Activated CD4-positive, alpha-beta T cell treated with anti-CD3 and anti-CD28 coated beads, Interleukin-2, Interleukin-4, amounts not matched to agents 100 ng/mL and 50 ng/mL, durations not matched to agents 16 hours and 8 hours (primary cell): ENCODE results near the gene IPPK.

ENCODE experiments used
- DNase-seq: peaks from one replicate; pipeline ENCODE4 v3.0.0-alpha.2; 2020; ENCODE audit warnings: low spot score

IPPK gene

DNA sequence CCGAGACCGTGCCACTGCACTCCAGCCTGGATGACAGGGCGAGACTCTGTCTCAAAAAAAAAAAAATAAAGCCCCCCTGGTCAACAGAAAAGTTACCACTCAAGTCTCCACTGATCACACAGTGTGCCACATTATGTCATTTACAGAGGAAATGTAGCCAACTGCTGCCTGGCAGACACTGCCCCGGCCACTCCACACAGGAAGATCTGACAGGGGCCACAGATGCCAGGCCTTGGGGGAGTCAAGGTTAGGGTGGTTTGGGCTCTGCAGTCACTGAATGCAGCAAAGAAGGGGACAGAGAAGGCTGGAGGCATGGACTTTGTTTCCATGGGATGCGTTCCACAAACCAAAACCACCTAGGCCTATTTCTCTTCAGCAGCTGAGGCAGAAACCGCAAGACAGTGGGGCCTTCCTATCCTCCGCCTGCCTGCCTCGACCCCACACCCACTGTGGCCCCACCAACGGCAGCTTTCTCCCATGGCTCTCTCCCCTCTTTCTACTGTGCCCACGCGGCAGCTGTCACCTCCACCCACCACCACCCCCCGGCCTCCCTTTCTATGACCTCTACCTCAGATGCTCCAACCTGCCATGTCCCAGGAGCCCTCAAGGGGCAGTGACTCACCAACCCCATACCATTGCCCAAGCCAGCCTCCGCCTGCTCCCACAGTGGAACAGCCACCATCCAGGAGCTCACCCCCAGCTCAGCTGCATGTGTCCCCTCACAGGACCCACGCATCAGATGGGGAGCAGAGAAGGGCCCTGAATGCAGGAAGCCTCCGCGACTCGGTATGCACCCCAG is 12.4 kb downstream of the IPPK start:
- DNase-seq, result no peak

GRCh38 chr9:92656537-92656925 is 13.4 kb downstream of the IPPK start:
- no peak for DNase-seq

- no peak for DNase-seq
Measured at GRCh38 chr9:92655896-92656536, 13.9 kb downstream of the IPPK start.

- DNase-seq, result no peak
Measured at GRCh38 chr9:92655366-92655765, 14.6 kb downstream of the IPPK start.

- no peak for DNase-seq
Measured at GRCh38 chr9:92654481-92655301, 15.2 kb downstream of the IPPK start.

DNA sequence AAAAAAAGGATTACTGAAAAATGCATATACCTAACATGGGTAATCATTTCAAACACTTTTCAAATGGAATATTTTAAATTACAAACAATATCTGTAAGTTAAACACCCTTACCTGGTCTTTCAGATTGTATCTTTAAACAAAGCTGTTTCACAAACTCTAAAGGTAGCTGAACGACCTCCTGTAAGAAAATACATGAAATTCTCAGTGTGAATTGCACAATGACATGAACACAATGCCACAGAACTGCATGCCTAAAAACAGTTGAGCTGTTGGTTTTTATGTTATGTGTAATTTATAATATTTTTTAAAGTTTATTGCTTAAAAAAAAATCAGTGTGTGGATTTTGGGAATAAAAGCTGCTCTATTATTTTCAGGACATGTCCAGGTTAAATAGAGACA is 17.5 kb downstream of the IPPK start:
- no peak for DNase-seq

DNA sequence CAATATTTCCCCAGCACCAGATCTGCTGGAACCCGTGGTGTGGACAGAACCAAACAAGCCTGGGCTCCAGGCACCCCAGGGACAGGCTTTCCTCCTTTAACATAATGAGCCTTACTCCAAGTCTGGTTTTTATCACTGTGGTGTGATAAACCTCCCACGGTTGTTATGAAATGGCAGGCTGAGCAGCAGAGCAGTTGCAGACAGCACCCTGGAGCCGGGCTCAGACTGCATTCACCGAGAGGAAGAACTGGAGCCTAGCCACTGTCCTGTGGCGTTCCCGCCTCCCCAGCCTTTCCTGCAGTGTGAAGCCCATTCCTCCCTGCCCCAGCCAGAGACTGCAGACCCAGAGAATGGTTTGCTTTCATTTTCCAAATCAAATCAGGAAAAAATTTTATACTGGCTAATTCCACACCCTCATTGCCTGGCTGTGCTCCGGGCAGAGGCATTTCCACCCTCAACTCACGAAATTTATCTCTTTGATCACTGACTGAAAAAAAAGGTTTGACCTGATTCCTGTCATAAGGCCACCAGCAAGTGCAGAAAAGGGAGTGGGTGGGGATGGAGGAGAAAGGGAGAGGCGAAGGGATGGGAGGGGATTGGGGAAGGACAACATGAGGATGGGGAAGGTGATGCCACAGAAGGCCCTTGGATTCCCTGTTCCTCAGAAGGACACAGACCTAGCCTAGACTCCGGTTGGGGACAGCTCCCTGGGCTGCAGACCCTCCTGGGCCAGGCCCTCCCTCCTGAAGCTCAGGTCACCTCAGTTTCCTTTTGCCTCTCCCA is 18.9 kb downstream of the IPPK start:
- no peak for DNase-seq

DNA sequence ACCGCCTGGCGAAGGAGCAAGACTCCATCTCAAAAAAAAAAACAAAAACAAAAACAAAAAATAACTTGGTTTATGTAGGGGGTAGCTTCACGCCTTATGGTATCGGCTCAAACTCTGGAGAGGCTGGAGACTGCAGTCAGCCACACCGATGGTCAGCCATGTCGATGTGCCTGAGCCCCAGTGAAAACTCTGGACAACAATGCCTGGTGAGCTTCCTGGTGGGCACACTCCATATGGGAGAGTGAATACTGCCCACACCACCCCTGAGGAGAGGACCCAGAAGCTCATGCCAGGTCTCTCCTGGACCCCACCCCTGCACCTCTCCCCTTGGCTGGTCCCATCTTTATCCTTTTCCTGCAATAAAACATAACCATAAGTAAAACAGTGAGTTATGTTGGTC is 19.6 kb downstream of the IPPK start:
- no peak for DNase-seq

DNA sequence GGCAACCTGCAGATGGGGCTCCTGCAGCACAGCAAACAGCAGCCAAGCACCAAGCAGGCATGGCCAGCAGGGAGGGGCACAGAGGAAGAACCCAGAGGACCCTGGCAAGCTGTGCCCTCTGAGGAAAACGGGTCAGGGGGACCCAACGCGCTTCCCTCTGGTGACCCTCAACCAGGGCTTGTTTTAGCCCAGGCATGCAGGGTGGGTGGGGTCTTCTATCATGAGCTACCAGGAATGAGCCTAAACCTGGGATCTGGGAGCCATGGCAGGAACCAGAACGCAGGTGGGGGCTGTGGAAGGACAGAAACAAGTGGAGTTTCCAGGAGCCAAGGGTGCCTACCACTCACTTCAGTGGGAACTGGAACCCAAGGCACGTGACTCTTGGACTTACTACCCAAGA is 20.9 kb downstream of the IPPK start:
- no peak for DNase-seq

- no peak for DNase-seq
Measured at GRCh38 chr9:92648474-92648971, 21.4 kb downstream of the IPPK start.

DNA sequence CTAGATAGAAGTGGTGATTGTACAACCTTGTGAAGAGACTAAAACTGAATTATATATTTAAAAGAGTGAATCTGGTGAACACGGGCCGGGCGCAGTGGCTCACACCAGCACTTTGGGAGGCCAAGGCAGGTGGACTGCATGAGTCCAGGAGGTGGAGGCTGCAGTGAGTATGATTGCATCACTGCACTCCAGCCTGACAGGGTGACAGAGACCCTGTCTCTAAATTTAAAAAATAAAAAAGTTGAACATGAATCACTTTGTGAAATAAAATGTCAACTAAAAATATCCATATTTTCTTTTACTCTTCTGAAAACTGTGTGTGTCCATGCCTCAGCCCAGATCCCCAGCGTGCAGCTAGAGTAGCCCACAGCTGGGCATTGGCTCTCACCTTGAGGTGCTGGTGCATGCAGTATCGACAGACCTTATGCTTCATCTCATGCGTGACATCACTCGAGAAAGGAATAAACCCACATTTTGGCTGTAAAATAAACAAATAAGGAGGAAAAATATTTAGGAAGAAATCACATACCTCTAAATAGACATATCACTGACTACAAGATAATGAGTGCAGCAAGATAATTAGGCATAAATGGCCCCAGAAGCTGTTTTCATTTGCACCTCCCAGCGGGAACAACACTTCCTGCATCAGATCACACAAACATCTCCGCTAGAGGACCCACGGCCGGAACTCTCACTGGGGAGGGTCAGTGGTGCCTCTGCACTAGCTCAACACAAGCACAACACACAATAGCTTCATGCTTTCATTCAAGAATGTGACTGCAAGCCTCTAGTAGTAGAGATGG is 22.1 kb downstream of the IPPK start:
- DNase-seq, result no peak

GRCh38 chr9:92645041-92645440 is 24.9 kb downstream of the IPPK start:
- no peak for DNase-seq

GRCh38 chr9:92644278-92644677 is 25.7 kb downstream of the IPPK start:
- no peak for DNase-seq

- DNase-seq, result no peak
Measured at GRCh38 chr9:92642564-92642963, 27.4 kb downstream of the IPPK start.

DNA sequence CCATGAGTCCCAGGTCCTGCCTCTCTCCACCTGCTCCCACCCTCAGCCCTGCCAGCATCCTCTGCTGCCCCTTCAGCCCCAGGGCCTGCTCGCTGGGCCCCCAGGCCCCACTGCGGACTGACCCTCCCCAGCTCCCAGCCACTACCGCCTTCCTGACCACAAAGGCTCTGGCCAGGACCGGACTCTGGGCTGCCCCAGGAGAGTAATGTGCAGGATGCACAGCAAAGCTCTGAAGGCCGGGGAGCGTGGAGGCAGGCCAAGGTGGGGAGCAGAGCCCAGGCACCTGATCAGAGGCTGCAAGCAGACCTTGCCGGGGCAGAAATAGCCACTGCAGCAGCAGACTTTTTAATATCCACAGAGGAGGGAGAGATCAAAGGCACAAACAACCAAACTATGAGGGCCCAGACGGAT is 27.9 kb downstream of the IPPK start:
- DNase-seq, result no peak

DNA sequence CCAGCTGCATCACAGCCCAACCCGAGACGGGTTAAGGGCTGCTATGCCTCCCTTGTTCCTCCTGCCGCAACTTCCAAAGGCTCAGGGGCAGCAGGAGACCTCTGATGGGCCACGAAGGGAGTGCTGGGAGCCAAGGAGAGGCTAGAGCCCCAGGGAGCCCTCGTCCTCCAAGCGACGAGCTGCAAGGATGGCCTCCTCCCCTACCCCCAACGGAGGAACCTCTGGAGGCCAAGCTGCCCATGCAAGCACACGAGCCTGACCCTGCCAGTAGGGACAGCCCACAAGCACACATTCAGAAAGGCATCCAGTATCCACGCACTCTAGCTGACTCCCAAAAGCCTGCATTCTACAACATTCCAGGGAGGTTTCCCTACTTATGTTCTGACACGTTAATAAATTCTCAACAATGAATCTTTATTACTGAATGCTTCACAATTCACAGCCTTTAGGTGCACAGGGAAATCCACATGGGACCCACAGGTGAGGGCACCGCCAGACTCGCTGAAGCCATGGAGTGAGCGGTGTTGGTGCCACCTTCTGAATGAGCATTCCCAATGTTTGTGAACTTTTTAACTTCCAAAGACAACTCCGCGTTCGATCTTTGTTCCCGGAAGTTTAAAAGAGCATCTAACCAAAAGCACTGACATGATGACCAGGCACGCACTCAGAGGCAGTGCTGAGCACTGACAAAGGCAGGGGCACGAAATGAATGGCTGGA is 28.7 kb downstream of the IPPK start:
- no peak for DNase-seq

- no peak for DNase-seq
Measured at GRCh38 chr9:92640398-92641091, 29.4 kb downstream of the IPPK start.

- no peak for DNase-seq
Measured at GRCh38 chr9:92639791-92640271, 30.1 kb downstream of the IPPK start.

- DNase-seq, result no peak
Measured at GRCh38 chr9:92639124-92639523, 30.8 kb downstream of the IPPK start.
